A549 (cell line): Measurements from ENCODE around the gene DMC1. TPM values are rescaled to one million over a fixed set of nuclear protein-coding genes. Genes with fewer than 3 reads are reported as not detected.

Experiments
- ATAC-seq, 2 experiments: fragments of 200-7000 bp in 1 of 2; fragments of >200 bp in 1 of 2; cut with Nextera tagmentation in 1 of 2; cut with Tn5 transposase in 1 of 2; 3 replicates each; pipeline versions ENCODE4 v1.8.0 to v1.9.1; 2018 to 2020; ENCODE audit warnings: mild to moderate bottlenecking in 1 of 2, moderate library complexity in 1 of 2
- CTCF ChIA-PET: fragments of 300-600 bp; sonication (Branson Sonifier 250); formaldehyde crosslinking; extraction: SDS; loops from one replicate; lab custom pipeline; 2021; ENCODE audit warnings: antibody characterized with exemption, inconsistent platforms; lab: Yijun Ruan, JAX
- POLR2A ChIA-PET: fragments of 350-600 bp; formaldehyde crosslinking; extraction: SDS; loops from one replicate; lab custom pipeline; 2021; ENCODE audit warnings: antibody characterized with exemption, inconsistent platforms; lab: Yijun Ruan, JAX
- DNase-seq, 2 experiments: peaks; one replicate each; pipeline versions ENCODE4 v3.0.0 to v3.0.0-alpha.2; 2011 to 2016; ENCODE audit warnings: low read depth in 1 of 2, low spot score in 1 of 2
- FAIRE-seq: peaks from 2 replicates; lab custom pipeline; 2011; peaks lifted over from hg19 to GRCh38; lab: Jason Lieb, UNC
- H3K27ac ChIP-seq, 2 experiments: fragments of >200 bp; sonication (Bioruptor Twin); formaldehyde crosslinking; 3 replicates each; pipeline ENCODE4 v1.5.1; 2016 to 2017
- H3K4me1 ChIP-seq: fragments of >200 bp; sonication (Bioruptor Twin); formaldehyde crosslinking; 3 replicates; pipeline ENCODE4 v1.6.1; 2016
- H3K4me2 ChIP-seq: fragments of >200 bp; sonication (Bioruptor Twin); formaldehyde crosslinking; 3 replicates; pipeline ENCODE4 v1.6.1; 2016
- H3K4me3 ChIP-seq: fragments of >200 bp; sonication (Bioruptor Twin); formaldehyde crosslinking; 3 replicates; pipeline ENCODE4 v1.5.1; 2016
- H3K9me3 ChIP-seq: fragments of >200 bp; sonication (Bioruptor Twin); formaldehyde crosslinking; 3 replicates; pipeline ENCODE4 v1.6.1; 2016
- BCL3 ChIP-seq: fragments of >200 bp; sonication (Bioruptor Twin); formaldehyde crosslinking; IDR thresholded peaks from 3 replicates; pipeline ENCODE4 v1.6.1; 2016
- CHD4 ChIP-seq: fragments of 200-600 bp; sonication (generic); IDR thresholded peaks from 2 replicates; pipeline ENCODE4 v1.6.1; 2016; ENCODE audit warnings: antibody characterized with exemption, mild to moderate bottlenecking, borderline replicate concordance
- E2F6 ChIP-seq: IDR thresholded peaks from 2 replicates; pipeline ENCODE4 v1.6.1; 2012; ENCODE audit warnings: low read depth, borderline replicate concordance
- EHF ChIP-seq: fragments of 250-450 bp; sonication (Bioruptor Pico); IDR thresholded peaks from 2 replicates; pipeline ENCODE4 v1.5.0; 2020; ENCODE audit warnings: mild to moderate bottlenecking
- ELK1 ChIP-seq: fragments of 150-350 bp; IDR thresholded peaks from 2 replicates; pipeline ENCODE4 v1.6.1; 2014; ENCODE audit warnings: low read depth, mild to moderate bottlenecking, low read length
- FOXS1 ChIP-seq: fragments of 250-450 bp; sonication (Bioruptor Pico); IDR thresholded peaks from 2 replicates; pipeline ENCODE4 v1.5.0; 2020; ENCODE audit warnings: mild to moderate bottlenecking, moderate library complexity
- HOXA7 ChIP-seq: fragments of 250-450 bp; sonication (Bioruptor Pico); IDR thresholded peaks from 2 replicates; pipeline ENCODE4 v1.5.0; 2020; ENCODE audit warnings: mild to moderate bottlenecking, moderate library complexity
- KDM1A ChIP-seq: fragments of 200-600 bp; sonication (generic); IDR thresholded peaks from 2 replicates; pipeline ENCODE4 v1.6.1; 2016; ENCODE audit warnings: low read depth, mild to moderate bottlenecking
- NPAS2 ChIP-seq: fragments of 250-450 bp; sonication (Bioruptor Pico); IDR thresholded peaks from 2 replicates; pipeline ENCODE4 v1.8.0; 2022; ENCODE audit warnings: mild to moderate bottlenecking, moderate library complexity, borderline replicate concordance
- NR3C1 ChIP-seq: fragments of >200 bp; sonication (Bioruptor Twin); formaldehyde crosslinking; IDR thresholded peaks from 3 replicates; pipeline ENCODE4 v1.6.1; 2017
- PHF8 ChIP-seq: fragments of 200-600 bp; sonication (generic); IDR thresholded peaks from 2 replicates; pipeline ENCODE4 v1.6.1; 2016; ENCODE audit warnings: low read depth, mild to moderate bottlenecking, antibody characterized with exemption, moderate library complexity, borderline replicate concordance
- POLR2AphosphoS2 ChIP-seq: conservative IDR thresholded peaks from 2 replicates; pipeline ENCODE4 v1.6.1; 2012; ENCODE audit warnings: low read length, improper control_type of control experiment, inconsistent platforms
- RARB ChIP-seq: fragments of 250-450 bp; sonication (Bioruptor Pico); IDR thresholded peaks from 2 replicates; pipeline ENCODE4 v1.8.0; 2021; ENCODE audit warnings: mild to moderate bottlenecking, moderate library complexity
- RCOR1 ChIP-seq: fragments of 150-350 bp; IDR thresholded peaks from 2 replicates; pipeline ENCODE4 v1.6.1; 2014; ENCODE audit warnings: antibody characterized with exemption, low read length, low read depth
- RFX5 ChIP-seq: fragments of 450-650 bp; IDR thresholded peaks from 2 replicates; pipeline ENCODE4 v1.7.1; 2014; ENCODE audit warnings: antibody characterized with exemption, mild to moderate bottlenecking, moderate library complexity
- RNF2 ChIP-seq: fragments of 200-600 bp; sonication (generic); IDR thresholded peaks from 2 replicates; pipeline ENCODE4 v1.6.1; 2016; ENCODE audit warnings: low read depth, mild to moderate bottlenecking, antibody characterized with exemption, moderate library complexity, borderline replicate concordance
- SMC3 ChIP-seq: fragments of >200 bp; sonication (Bioruptor Twin); formaldehyde crosslinking; IDR thresholded peaks from 3 replicates; pipeline ENCODE4 v1.6.1; 2018; ENCODE audit warnings: inconsistent platforms
- SREBF2 ChIP-seq: fragments of 450-650 bp; IDR thresholded peaks from 2 replicates; pipeline ENCODE4 v1.6.1; 2014; ENCODE audit warnings: mild to moderate bottlenecking, moderate library complexity
- USF2 ChIP-seq: fragments of 450-650 bp; IDR thresholded peaks from 2 replicates; pipeline ENCODE4 v1.6.1; 2014; ENCODE audit warnings: antibody characterized with exemption
- ZC3H11A ChIP-seq: fragments of 450-650 bp; IDR thresholded peaks from 2 replicates; pipeline ENCODE4 v1.6.1; 2014; ENCODE audit warnings: antibody characterized with exemption, mild to moderate bottlenecking
- ZSCAN20 ChIP-seq: fragments of 250-450 bp; sonication (Bioruptor Pico); IDR thresholded peaks from 2 replicates; pipeline ENCODE4 v1.8.0; 2022; ENCODE audit warnings: mild to moderate bottlenecking, moderate library complexity
- WGBS: methylation state at CpG from one replicate; pipeline ENCODE4 v1.1.6; 2017; ENCODE audit errors: missing lambda C conversion rate; 5-methylcytosine and 5-hydroxymethylcytosine counted together
- polyA plus RNA-seq, 4 experiments: library from polyadenylated mRNA; depleted of rRNA in 3 of 4; stranded (reverse); fragments of >200 nt; fragmentation: RNase III in 1 of 4; extraction: RNeasy Plus Mini Kit Qiagen cat#74134 plus additional on column Dnase treatment in 1 of 4; gene quantifications; 2 replicates in 3 of 4; 3 replicates in 1 of 4; pipeline ENCODE4 v1.2.3, GENCODE V29; 2011 to 2017
- TF ChIP-seq, protein P1 (sequence below): fragments of 200-600 bp; sonication (generic); IDR thresholded peaks from 2 replicates; pipeline ENCODE4 v1.6.1; 2016; ENCODE audit warnings: antibody characterized with exemption, mild to moderate bottlenecking, moderate library complexity

DMC1 gene
- polyA plus RNA-seq, 2 of the 4 experiments (the other 2 are of a cell fraction) = 5.7 to 6.4 TPM

DNA sequence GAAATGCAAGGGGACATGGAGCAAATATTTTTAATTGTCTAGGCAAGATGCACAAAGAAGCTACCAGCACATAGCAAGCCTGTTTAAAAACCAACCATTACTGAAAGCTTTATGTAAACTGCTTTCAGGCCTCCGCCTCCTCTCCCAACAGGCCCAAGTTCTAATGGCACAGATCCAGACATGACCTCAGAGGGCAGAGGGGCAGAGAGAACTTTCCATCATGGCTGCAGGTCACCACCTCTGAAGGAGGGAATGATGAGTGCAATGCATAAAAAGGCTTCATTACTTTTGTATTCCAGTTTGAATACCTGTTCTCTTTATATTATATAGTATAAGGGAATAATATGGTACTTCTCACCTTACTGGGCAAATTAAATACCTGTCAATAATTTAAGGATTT is 79.1 kb downstream of the DMC1 start:
- Histone ChIP-seq H3K4me2 (peak overlapping the region; percentile 12; the same call in 1 of the 3 replicates), H3K27ac (peak overlapping the region in 1 of 2 experiments; percentile 55; a peak in 3 of 6 replicates), H3K4me3 (no peak overlapping the region), H3K9me3 (no peaks in the 10 kb centered on the region), H3K4me1 (peaks cover 35% of the 10 kb centered on the region)
- CTCF ChIA-PET = interaction anchor here (1.9 kb wide), 1 partner anchor 81 kb away, joined by 6 read pairs; no protein-coding TSS in a partner anchor
- peak; percentile 35 to 54; a peak in 1 of 6 replicates for ATAC-seq
- WGBS = 100% methylated on average over 1 of the region's 1 CpG
- FAIRE-seq = no peak
- TF ChIP-seq, protein P1, sequence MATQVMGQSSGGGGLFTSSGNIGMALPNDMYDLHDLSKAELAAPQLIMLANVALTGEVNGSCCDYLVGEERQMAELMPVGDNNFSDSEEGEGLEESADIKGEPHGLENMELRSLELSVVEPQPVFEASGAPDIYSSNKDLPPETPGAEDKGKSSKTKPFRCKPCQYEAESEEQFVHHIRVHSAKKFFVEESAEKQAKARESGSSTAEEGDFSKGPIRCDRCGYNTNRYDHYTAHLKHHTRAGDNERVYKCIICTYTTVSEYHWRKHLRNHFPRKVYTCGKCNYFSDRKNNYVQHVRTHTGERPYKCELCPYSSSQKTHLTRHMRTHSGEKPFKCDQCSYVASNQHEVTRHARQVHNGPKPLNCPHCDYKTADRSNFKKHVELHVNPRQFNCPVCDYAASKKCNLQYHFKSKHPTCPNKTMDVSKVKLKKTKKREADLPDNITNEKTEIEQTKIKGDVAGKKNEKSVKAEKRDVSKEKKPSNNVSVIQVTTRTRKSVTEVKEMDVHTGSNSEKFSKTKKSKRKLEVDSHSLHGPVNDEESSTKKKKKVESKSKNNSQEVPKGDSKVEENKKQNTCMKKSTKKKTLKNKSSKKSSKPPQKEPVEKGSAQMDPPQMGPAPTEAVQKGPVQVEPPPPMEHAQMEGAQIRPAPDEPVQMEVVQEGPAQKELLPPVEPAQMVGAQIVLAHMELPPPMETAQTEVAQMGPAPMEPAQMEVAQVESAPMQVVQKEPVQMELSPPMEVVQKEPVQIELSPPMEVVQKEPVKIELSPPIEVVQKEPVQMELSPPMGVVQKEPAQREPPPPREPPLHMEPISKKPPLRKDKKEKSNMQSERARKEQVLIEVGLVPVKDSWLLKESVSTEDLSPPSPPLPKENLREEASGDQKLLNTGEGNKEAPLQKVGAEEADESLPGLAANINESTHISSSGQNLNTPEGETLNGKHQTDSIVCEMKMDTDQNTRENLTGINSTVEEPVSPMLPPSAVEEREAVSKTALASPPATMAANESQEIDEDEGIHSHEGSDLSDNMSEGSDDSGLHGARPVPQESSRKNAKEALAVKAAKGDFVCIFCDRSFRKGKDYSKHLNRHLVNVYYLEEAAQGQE = no peak
- no peak for TF ChIP-seq POLR2AphosphoS2
- TF ChIP-seq BCL3 = no peak
- no peak for TF ChIP-seq ZSCAN20 (CRISPR knock-in tag)
- TF ChIP-seq HOXA7 = no peak
- TF ChIP-seq RFX5 = no peak
- no peak for TF ChIP-seq FOXS1 (CRISPR knock-in tag)
- TF ChIP-seq CHD4 = no peak
- no peak for TF ChIP-seq PHF8
- TF ChIP-seq RNF2 = no peak
- no peak for TF ChIP-seq SMC3
- TF ChIP-seq ZC3H11A = no peak
- TF ChIP-seq NPAS2 = no peak
- TF ChIP-seq E2F6 = no peak
- no peak for TF ChIP-seq RARB (CRISPR knock-in tag)
- no peak for TF ChIP-seq NR3C1
- TF ChIP-seq EHF (CRISPR knock-in tag) = no peak
- TF ChIP-seq ELK1 = no peak
- TF ChIP-seq KDM1A = no peak
- peak in 1 of 2 experiments; percentile 40 for DNase-seq
- POLR2A ChIA-PET = interaction anchor here (0.8 kb wide), 1 partner anchor 208 kb away, joined by 6 read pairs; no protein-coding TSS in a partner anchor

- ATAC-seq (no peak), DNase-seq (no peak), FAIRE-seq (no peak)
- WGBS = 65% methylated on average over 2 of the region's 2 CpGs
- H3K4me1 ChIP-seq = peaks cover 35% of the 10 kb centered on the region
- H3K4me3 ChIP-seq = no peak overlapping the region
- CTCF ChIA-PET = interaction anchor here (1.4 to 1.9 kb wide), 3 partner anchors 8 to 81 kb away, joined by 4 to 6 read pairs (median 4); no protein-coding TSS in a partner anchor
- POLR2A ChIA-PET = no interaction called here
- H3K4me2 ChIP-seq = peak overlapping the region; percentile 12; the same call in 1 of the 3 replicates
- TF ChIP-seq RCOR1 (no peak), USF2 (no peak), SREBF2 (no peak)
- no peaks in the 10 kb centered on the region for H3K9me3 ChIP-seq
- peak overlapping the region; percentile 15 to 55; a peak in 3 of 6 replicates for H3K27ac ChIP-seq
These were observed 79.5 kb downstream of the DMC1 start for GRCh38 chr22:38490475-38490874.
